Parathyroid adenoma (tissue), 2 donors: ENCODE measurements around the gene TNRC6B.

Source experiments
- H2AFZ ChIP-seq: fragments of 300-600 bp; sonication (generic); one replicate; pipeline ENCODE4 v1.7.0; 2017; ENCODE audit warnings: antibody characterized with exemption, mild to moderate bottlenecking
- H3K27ac ChIP-seq: fragments of 300-600 bp; sonication (generic); one replicate; pipeline ENCODE4 v1.7.0; 2017
- H3K27me3 ChIP-seq: fragments of 300-600 bp; sonication (generic); one replicate; pipeline ENCODE4 v1.7.0; 2017; ENCODE audit warnings: low read length; ENCODE audit not compliant: control insufficient read depth, insufficient read depth
- H3K36me3 ChIP-seq: fragments of 300-600 bp; sonication (generic); one replicate; pipeline ENCODE4 v1.7.0; 2017; ENCODE audit warnings: low read length; ENCODE audit not compliant: control insufficient read depth, insufficient read depth
- H3K4me1 ChIP-seq: fragments of 300-600 bp; sonication (generic); one replicate; pipeline ENCODE4 v1.7.0; 2017; ENCODE audit warnings: control low read depth
- H3K4me2 ChIP-seq: fragments of 300-600 bp; sonication (generic); one replicate; pipeline ENCODE4 v1.7.0; 2017; ENCODE audit warnings: low read length
- H3K4me3 ChIP-seq: fragments of 300-600 bp; sonication (generic); one replicate; pipeline ENCODE4 v1.7.0; 2017; ENCODE audit warnings: low read depth, low read length
- H3K79me2 ChIP-seq: fragments of 300-600 bp; sonication (generic); one replicate; pipeline ENCODE4 v1.7.0; 2017; ENCODE audit warnings: control low read depth
- H3K9ac ChIP-seq: fragments of 300-600 bp; sonication (generic); one replicate; pipeline ENCODE4 v1.7.0; 2017; ENCODE audit warnings: mild to moderate bottlenecking
- H3K9me3 ChIP-seq: fragments of 300-600 bp; sonication (generic); one replicate; pipeline ENCODE4 v1.7.0; 2017; ENCODE audit warnings: low read length; ENCODE audit not compliant: control insufficient read depth
- TF ChIP-seq, protein P1 (sequence below): fragments of 300-600 bp; sonication (generic); IDR thresholded peaks from one replicate; pipeline ENCODE4 v1.7.0; 2017; ENCODE audit warnings: antibody characterized with exemption, mild to moderate bottlenecking
- donor health status: primary hyperparathyroidism.

Gene TNRC6B

DNA sequence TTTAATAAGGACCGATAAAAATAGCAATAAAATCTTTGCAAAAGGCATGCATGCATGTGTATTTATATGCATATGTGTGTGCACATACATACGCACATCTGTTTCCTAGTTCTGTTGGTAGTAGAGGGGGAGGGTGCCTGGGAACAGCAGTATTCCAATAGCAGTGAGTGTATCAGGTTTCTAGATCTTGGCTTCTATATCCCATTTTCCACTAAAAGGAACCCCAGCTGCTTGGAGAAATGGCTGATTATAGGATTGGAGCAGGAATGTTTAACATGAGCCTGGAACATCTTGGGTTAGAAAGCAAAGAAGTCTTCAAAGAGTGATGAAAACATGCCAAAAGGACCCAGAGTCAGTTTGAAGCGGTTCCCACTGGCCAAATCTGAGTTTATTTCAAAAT lies 21.0 kb downstream of the TNRC6B start:
- Histone ChIP-seq H3K4me1 (no peaks in the 10 kb centered on the region), H3K4me3 (no peak overlapping the region)

DNA sequence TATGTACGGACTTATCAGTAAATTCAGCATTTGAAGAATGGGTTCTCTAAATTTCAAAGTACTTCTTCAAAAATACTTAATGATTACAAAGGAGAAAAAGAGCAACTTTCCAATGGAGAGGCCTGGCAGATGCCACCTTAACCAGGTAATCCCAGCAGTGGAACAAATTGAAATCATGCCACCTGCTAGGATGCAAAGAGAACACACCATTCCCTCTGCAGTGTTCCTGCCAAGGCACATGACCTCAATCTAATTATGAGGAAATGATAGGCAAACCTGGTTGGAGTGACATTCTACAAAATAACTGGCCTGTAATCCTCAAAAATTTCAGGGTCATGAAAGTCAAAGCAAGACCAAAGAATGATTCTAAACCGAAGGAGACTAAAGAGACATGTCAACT lies 21.5 kb downstream of the TNRC6B start:
- Histone ChIP-seq H3K79me2 (peaks cover 4% of the 10 kb centered on the region), H3K4me1 (peaks cover 3% of the 10 kb centered on the region), H3K9ac (no peak overlapping the region), H3K9me3 (no peaks in the 10 kb centered on the region), H3K4me3 (no peak overlapping the region), H3K27ac (no peak overlapping the region), H3K4me2 (no peak overlapping the region), H2AFZ (no peak overlapping the region), H3K36me3 (no peaks in the 10 kb centered on the region), H3K27me3 (no peaks in the 10 kb centered on the region)
- TF ChIP-seq, protein P1, sequence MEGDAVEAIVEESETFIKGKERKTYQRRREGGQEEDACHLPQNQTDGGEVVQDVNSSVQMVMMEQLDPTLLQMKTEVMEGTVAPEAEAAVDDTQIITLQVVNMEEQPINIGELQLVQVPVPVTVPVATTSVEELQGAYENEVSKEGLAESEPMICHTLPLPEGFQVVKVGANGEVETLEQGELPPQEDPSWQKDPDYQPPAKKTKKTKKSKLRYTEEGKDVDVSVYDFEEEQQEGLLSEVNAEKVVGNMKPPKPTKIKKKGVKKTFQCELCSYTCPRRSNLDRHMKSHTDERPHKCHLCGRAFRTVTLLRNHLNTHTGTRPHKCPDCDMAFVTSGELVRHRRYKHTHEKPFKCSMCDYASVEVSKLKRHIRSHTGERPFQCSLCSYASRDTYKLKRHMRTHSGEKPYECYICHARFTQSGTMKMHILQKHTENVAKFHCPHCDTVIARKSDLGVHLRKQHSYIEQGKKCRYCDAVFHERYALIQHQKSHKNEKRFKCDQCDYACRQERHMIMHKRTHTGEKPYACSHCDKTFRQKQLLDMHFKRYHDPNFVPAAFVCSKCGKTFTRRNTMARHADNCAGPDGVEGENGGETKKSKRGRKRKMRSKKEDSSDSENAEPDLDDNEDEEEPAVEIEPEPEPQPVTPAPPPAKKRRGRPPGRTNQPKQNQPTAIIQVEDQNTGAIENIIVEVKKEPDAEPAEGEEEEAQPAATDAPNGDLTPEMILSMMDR, result no peak

More for the DNA sequence above, 21.0 kb downstream of the TNRC6B start:
- no peak overlapping the region for H2AFZ ChIP-seq
- TF ChIP-seq, protein P1, result no peak
- H3K9ac ChIP-seq, result no peak overlapping the region
- H3K79me2 ChIP-seq, result peaks cover 3% of the 10 kb centered on the region
- no peak overlapping the region for H3K27ac ChIP-seq
- no peaks in the 10 kb centered on the region for H3K27me3 ChIP-seq
- H3K9me3 ChIP-seq, result no peaks in the 10 kb centered on the region
- no peaks in the 10 kb centered on the region for H3K36me3 ChIP-seq
- no peak overlapping the region for H3K4me2 ChIP-seq

DNA sequence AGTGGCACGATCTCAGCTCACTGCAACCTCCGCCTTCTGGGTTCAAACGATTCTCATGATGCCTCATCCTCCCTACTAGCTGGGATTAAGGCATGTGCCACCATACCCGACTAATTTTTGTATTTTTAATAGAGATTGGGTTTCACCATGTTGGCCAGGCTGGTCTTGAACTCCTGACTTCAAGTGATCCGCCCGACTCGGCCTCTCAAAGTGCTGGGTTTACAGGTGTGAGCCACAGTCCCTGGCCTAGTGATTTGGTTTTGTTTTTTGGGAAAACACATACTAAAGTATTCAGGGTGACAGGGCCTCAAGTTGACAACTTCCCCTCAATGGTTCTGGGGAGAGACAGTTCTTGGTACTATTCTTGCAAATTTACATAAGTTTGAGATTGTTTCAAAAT lies 22.1 kb downstream of the TNRC6B start:
- Histone ChIP-seq H3K4me1 (peaks cover 3% of the 10 kb centered on the region), H3K27ac (no peak overlapping the region)

DNA sequence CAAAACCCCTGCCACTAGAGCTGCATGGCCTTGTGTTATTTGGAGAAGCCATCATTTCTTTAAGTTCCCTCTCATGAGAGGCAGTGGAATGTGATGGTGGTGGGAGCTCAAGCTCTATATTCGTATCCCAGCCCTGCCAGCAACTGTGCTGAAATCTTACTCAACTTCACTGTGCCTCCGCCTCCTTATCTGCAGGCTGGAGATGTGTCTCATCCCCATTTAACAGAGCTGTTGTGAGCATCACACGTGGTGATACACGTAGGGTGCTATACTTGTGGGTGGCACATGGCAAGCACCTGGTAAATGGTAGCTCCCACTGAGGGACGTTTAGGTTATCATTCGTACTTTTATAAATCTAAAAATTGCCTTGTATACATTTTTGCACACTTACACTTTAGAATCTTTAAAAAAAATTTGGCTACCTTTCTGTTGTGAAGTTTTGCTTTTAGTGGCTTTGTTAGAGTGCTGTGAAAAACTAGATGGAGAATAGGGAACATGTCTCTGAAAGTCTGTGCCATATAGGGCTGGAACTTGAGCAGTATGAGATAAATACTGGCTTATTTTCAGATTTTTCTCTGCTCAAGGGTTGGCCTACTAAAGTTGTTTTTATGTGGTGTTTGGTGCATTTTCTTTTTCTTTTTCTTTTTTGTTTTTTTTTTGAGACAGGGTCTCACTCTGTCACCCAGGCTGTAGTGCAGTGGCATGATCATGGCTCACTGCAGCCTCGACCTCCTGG lies 23.2 kb downstream of the TNRC6B start:
- Histone ChIP-seq H3K4me3 (no peak overlapping the region), H3K4me2 (no peak overlapping the region), H3K4me1 (peaks cover 3% of the 10 kb centered on the region), H3K27me3 (no peaks in the 10 kb centered on the region), H3K27ac (no peak overlapping the region), H3K9ac (no peak overlapping the region), H3K79me2 (peaks cover 8% of the 10 kb centered on the region), H3K9me3 (no peaks in the 10 kb centered on the region), H2AFZ (no peak overlapping the region), H3K36me3 (no peaks in the 10 kb centered on the region)
- TF ChIP-seq, protein P1, result no peak

More for the DNA sequence above, 22.1 kb downstream of the TNRC6B start:
- H3K27me3 ChIP-seq, result no peaks in the 10 kb centered on the region
- TF ChIP-seq, protein P1, result no peak
- H3K79me2 ChIP-seq, result peaks cover 6% of the 10 kb centered on the region
- H2AFZ ChIP-seq, result no peak overlapping the region
- H3K9ac ChIP-seq, result no peak overlapping the region
- H3K9me3 ChIP-seq, result no peaks in the 10 kb centered on the region
- H3K4me2 ChIP-seq, result no peak overlapping the region
- no peak overlapping the region for H3K4me3 ChIP-seq
- H3K36me3 ChIP-seq, result no peaks in the 10 kb centered on the region
